ENCODE measurements around the gene PHF14. TPM values are rescaled to one million over a fixed set of nuclear protein-coding genes. Genes with fewer than 3 reads are reported as not detected.

The PHF14 gene
- total RNA-seq, 1 experiment from 2014 or later = 35.4 TPM

- Histone ChIP-seq H3K4me1 (ENCODE audit: insufficient read depth, low read length) (no peaks in the 10 kb centered on the region), H3K9ac (ENCODE audit: low read length) (no peak overlapping the region), H2AFZ (ENCODE audit: low read length) (no peak overlapping the region), H3K27me3 (ENCODE audit: low read length) (no peaks in the 10 kb centered on the region), H4K20me1 (ENCODE audit: low read length) (no peaks in the 10 kb centered on the region), H3K4me2 (ENCODE audit: low read length) (no peak overlapping the region), H3K4me3 (ENCODE audit: low read length) (no peak overlapping the region), H3K36me3 (ENCODE audit: low read depth, low read length) (no peaks in the 10 kb centered on the region), H3K9me3 (ENCODE audit: low read length) (no peaks in the 10 kb centered on the region), H3K79me2 (ENCODE audit: low read length) (no peaks in the 10 kb centered on the region), H3K27ac (ENCODE audit: low read length) (no peak overlapping the region), H3K9me2 (replicated peaks; ENCODE audit: low read length) (no peaks in the 10 kb centered on the region), H3F3A (ENCODE audit: low read length, unreplicated experiment) (no peaks in the 10 kb centered on the region)
- ATAC-seq = no peak
- no peak for DNase-seq
- intact Hi-C loops (cut with micrococcal nuclease) = no loop called here
- POLR2A ChIA-PET (ENCODE audit: unreplicated experiment) = no interaction called here
- CTCF ChIA-PET = no interaction called here
- TF ChIP-seq EZH2phosphoT487 (IDR thresholded peaks at IDR 0.05; ENCODE audit: borderline replicate concordance, low read length) (no peak), EZH2 (IDR thresholded peaks at IDR 0.05; ENCODE audit: low read length, unreplicated experiment) (no peak), CTCF (conservative IDR thresholded peaks at IDR 0.05; ENCODE audit: low read depth, low read length) (no peak)
- BruUV-seq (replicated peaks) = no TSS peak
Measured at GRCh38 chr7:11175371-11175770, 201.7 kb downstream of the PHF14 start.

GRCh38 chr7:11175887-11176286 lies 202.2 kb downstream of the PHF14 start:
- H3K36me3 ChIP-seq (ENCODE audit: low read depth, low read length) = no peaks in the 10 kb centered on the region
- H3K9me3 ChIP-seq (ENCODE audit: low read length) = no peaks in the 10 kb centered on the region
- CTCF ChIA-PET = no interaction called here
- no peaks in the 10 kb centered on the region for H3K4me1 ChIP-seq (ENCODE audit: insufficient read depth, low read length)
- no peak overlapping the region for H3K9ac ChIP-seq (ENCODE audit: low read length)
- H3K4me2 ChIP-seq (ENCODE audit: low read length) = no peak overlapping the region
- ATAC-seq (no peak), DNase-seq (no peak)
- H3K27ac ChIP-seq (ENCODE audit: low read length) = no peak overlapping the region
- H3F3A ChIP-seq (ENCODE audit: low read length, unreplicated experiment) = no peaks in the 10 kb centered on the region
- H3K9me2 ChIP-seq (replicated peaks; ENCODE audit: low read length) = no peaks in the 10 kb centered on the region
- H3K79me2 ChIP-seq (ENCODE audit: low read length) = no peaks in the 10 kb centered on the region
- no peak for TF ChIP-seq EZH2 (IDR thresholded peaks at IDR 0.05; ENCODE audit: low read length, unreplicated experiment)
- no peak for TF ChIP-seq CTCF (conservative IDR thresholded peaks at IDR 0.05; ENCODE audit: low read depth, low read length)
- no peak for TF ChIP-seq EZH2phosphoT487 (IDR thresholded peaks at IDR 0.05; ENCODE audit: borderline replicate concordance, low read length)
- H4K20me1 ChIP-seq (ENCODE audit: low read length) = no peaks in the 10 kb centered on the region
- POLR2A ChIA-PET (ENCODE audit: unreplicated experiment) = no interaction called here
- no peak overlapping the region for H2AFZ ChIP-seq (ENCODE audit: low read length)
- H3K27me3 ChIP-seq (ENCODE audit: low read length) = no peaks in the 10 kb centered on the region
- no peak overlapping the region for H3K4me3 ChIP-seq (ENCODE audit: low read length)
- BruUV-seq (replicated peaks) = no TSS peak
- intact Hi-C loops (cut with micrococcal nuclease) = no loop called here

- ChIA-PET CTCF (no interaction called here), POLR2A (ENCODE audit: unreplicated experiment) (no interaction called here)
- ATAC-seq = no peak
- no peaks in the 10 kb centered on the region for H3K9me2 ChIP-seq (replicated peaks; ENCODE audit: low read length)
- H4K20me1 ChIP-seq (ENCODE audit: low read length) = no peaks in the 10 kb centered on the region
- H3K79me2 ChIP-seq (ENCODE audit: low read length) = no peaks in the 10 kb centered on the region
- no peaks in the 10 kb centered on the region for H3F3A ChIP-seq (ENCODE audit: low read length, unreplicated experiment)
- H3K4me3 ChIP-seq (ENCODE audit: low read length) = no peak overlapping the region
- no peak for TF ChIP-seq EZH2phosphoT487 (IDR thresholded peaks at IDR 0.05; ENCODE audit: borderline replicate concordance, low read length)
- no peak for TF ChIP-seq CTCF (conservative IDR thresholded peaks at IDR 0.05; ENCODE audit: low read depth, low read length)
- no peak for TF ChIP-seq EZH2 (IDR thresholded peaks at IDR 0.05; ENCODE audit: low read length, unreplicated experiment)
- no peak overlapping the region for H3K27ac ChIP-seq (ENCODE audit: low read length)
- no peaks in the 10 kb centered on the region for H3K27me3 ChIP-seq (ENCODE audit: low read length)
- intact Hi-C loops (cut with micrococcal nuclease) = no loop called here
- no TSS peak for BruUV-seq (replicated peaks)
- H3K9me3 ChIP-seq (ENCODE audit: low read length) = no peaks in the 10 kb centered on the region
- no peak for DNase-seq
- H3K9ac ChIP-seq (ENCODE audit: low read length) = no peak overlapping the region
- no peaks in the 10 kb centered on the region for H3K4me1 ChIP-seq (ENCODE audit: insufficient read depth, low read length)
- H3K4me2 ChIP-seq (ENCODE audit: low read length) = no peak overlapping the region
- H2AFZ ChIP-seq (ENCODE audit: low read length) = no peak overlapping the region
- H3K36me3 ChIP-seq (ENCODE audit: low read depth, low read length) = no peaks in the 10 kb centered on the region
Measured at GRCh38 chr7:11176985-11177555, 203.4 kb downstream of the PHF14 start.

All from PC-3 (cell line).